HCT116 (cell line): ENCODE measurements around the gene CPEB3.

ENCODE experiments used
- CBX3 ChIP-seq: IDR thresholded peaks from 2 replicates; pipeline ENCODE4 v1.6.1; 2012; ENCODE audit warnings: low read depth
- POLR2A ChIP-seq: IDR thresholded peaks from 2 replicates; pipeline ENCODE4 v1.7.0; 2011; ENCODE audit warnings: borderline replicate concordance; ENCODE audit not compliant: insufficient read depth, insufficient read length; ENCODE audit errors: extremely low read depth
- RAD21 ChIP-seq: IDR thresholded peaks from 2 replicates; pipeline ENCODE4 v1.6.1; 2012; ENCODE audit warnings: low read depth, mild to moderate bottlenecking
- TCF7L2 ChIP-seq: IDR thresholded peaks from 2 replicates; pipeline ENCODE4 v1.7.0; 2011; ENCODE audit warnings: borderline replicate concordance, inconsistent platforms; ENCODE audit not compliant: insufficient read depth, insufficient read length; ENCODE audit errors: extremely low read depth
- YY1 ChIP-seq: IDR thresholded peaks from 2 replicates; pipeline ENCODE4 v1.6.1; 2011; ENCODE audit warnings: low read length, low read depth, moderate library complexity, mild to moderate bottlenecking; ENCODE audit not compliant: insufficient replicate concordance; ENCODE audit errors: extremely low read depth
- ZFX ChIP-seq: fragments of 450-650 bp; IDR thresholded peaks from 2 replicates; pipeline ENCODE4 v1.6.1; 2017
- ZNF274 ChIP-seq: fragments of 200-500 bp; sonication (Bioruptor generic); IDR thresholded peaks from 2 replicates; pipeline ENCODE4 v1.6.1; 2014; ENCODE audit warnings: mild to moderate bottlenecking, low read depth, low read length, inconsistent platforms
- TF ChIP-seq, protein P1 (sequence below), 3 experiments: fragments of 200-600 bp in 1 of 3; sonication (generic) in 1 of 3; IDR thresholded peaks in 2 of 3; conservative IDR thresholded peaks in 1 of 3; 2 replicates each; pipeline ENCODE4 v1.5.1; 2012 to 2017; ENCODE audit warnings: low read depth in 2 of 3, low read length in 2 of 3, antibody characterized with exemption in 1 of 3, borderline replicate concordance in 1 of 3, control low read depth in 1 of 3, mild to moderate bottlenecking in 1 of 3, mixed read lengths in 1 of 3, mixed run types in 1 of 3, moderate library complexity in 1 of 3; ENCODE audit not compliant: insufficient read depth in 1 of 3
- TF ChIP-seq, protein P2 (sequence below): IDR thresholded peaks from 2 replicates; pipeline ENCODE4 v1.6.1; 2012
- TF ChIP-seq, protein P3 (sequence below): IDR thresholded peaks from 2 replicates; pipeline ENCODE4 v1.6.1; 2012

DNA sequence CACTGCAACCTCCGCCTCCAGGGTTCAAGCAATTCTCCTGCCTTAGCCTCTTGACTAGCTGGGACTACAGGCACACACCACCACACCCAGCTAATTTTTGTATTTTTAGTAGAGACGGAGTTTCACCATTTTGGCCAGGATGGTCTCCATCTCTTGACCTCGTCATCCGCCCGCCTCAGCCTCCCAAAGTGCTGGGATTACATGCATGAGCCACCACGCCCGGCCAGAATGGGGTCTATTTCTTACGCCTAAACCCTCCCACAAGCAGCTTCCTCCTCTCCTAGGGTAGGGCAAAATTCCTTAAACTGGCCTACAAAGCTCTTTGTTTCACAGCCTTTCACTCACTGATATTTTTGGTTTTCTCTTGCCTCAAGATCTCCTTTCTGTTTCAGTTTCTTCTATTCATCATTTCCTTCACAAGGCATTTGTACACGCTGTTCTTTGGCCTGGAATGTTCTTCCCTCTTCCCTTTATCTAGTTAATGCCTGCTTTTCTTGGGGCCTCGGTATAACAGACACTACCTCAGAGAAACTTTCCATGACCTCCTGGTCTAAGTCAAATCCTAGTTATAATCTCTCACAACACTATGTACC, 6.7 kb downstream of the CPEB3 start:
- TF ChIP-seq, protein P1, sequence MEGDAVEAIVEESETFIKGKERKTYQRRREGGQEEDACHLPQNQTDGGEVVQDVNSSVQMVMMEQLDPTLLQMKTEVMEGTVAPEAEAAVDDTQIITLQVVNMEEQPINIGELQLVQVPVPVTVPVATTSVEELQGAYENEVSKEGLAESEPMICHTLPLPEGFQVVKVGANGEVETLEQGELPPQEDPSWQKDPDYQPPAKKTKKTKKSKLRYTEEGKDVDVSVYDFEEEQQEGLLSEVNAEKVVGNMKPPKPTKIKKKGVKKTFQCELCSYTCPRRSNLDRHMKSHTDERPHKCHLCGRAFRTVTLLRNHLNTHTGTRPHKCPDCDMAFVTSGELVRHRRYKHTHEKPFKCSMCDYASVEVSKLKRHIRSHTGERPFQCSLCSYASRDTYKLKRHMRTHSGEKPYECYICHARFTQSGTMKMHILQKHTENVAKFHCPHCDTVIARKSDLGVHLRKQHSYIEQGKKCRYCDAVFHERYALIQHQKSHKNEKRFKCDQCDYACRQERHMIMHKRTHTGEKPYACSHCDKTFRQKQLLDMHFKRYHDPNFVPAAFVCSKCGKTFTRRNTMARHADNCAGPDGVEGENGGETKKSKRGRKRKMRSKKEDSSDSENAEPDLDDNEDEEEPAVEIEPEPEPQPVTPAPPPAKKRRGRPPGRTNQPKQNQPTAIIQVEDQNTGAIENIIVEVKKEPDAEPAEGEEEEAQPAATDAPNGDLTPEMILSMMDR (IDR thresholded peaks at IDR 0.05 in 2 of 3, conservative IDR thresholded peaks at IDR 0.05 in 1 of 3; ENCODE audit: borderline replicate concordance in 1 of 3, insufficient read depth in 1 of 3, low read depth in 2 of 3, low read length in 2 of 3): no peak
- TF ChIP-seq POLR2A (no peak), RAD21 (no peak), YY1 (no peak), CBX3 (no peak), TCF7L2 (no peak), ZNF274 (no peak), ZFX (no peak)
- TF ChIP-seq, protein P2, sequence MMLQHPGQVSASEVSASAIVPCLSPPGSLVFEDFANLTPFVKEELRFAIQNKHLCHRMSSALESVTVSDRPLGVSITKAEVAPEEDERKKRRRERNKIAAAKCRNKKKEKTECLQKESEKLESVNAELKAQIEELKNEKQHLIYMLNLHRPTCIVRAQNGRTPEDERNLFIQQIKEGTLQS: no peak
- TF ChIP-seq, protein P3, sequence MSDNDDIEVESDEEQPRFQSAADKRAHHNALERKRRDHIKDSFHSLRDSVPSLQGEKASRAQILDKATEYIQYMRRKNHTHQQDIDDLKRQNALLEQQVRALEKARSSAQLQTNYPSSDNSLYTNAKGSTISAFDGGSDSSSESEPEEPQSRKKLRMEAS: no peak
